ENCODE measurements around the gene FSHB. TPM values are rescaled to one million over a fixed set of nuclear protein-coding genes. Genes with fewer than 3 reads are reported as not detected.
"Not testable (repeated sequence)": the region's sequence is repeated elsewhere in the genome, so short reads cannot be mapped to it uniquely, and the experiment has no call there.

The FSHB gene
- total and polyA plus RNA-seq, 9 of the 15 experiments (the other 6 are each of a cell fraction or from before 2014, with no cell fraction given) = not detected

GRCh38 chr11:30197869-30198268 lies 32.9 kb upstream of the FSHB start (continued):
- TF ChIP-seq CHD7 (IDR thresholded peaks at IDR 0.05; ENCODE audit: low read depth, low read length) = no peak

- CTCF ChIA-PET (ENCODE audit: low intra/inter-chr PET ratio); FAIRE-seq; H3K36me3 ChIP-seq (ENCODE audit: control insufficient read depth, insufficient read depth, low read length); H4K20me1 ChIP-seq (replicated peaks; ENCODE audit: control insufficient read depth, insufficient read depth, low read length); BruUV-seq (replicated peaks); H3K4me2 ChIP-seq (ENCODE audit: insufficient read depth, low read length); H3K4me1 ChIP-seq (replicated peaks in 1 of 2; ENCODE audit: control insufficient read depth in 2 of 2, insufficient read depth in 2 of 2, low read length in 2 of 2); H3K9me1 ChIP-seq (ENCODE audit: control insufficient read depth, insufficient read depth, low read length); ATAC-seq; DNase-seq (ENCODE audit: extremely low read depth in 1 of 4, low spot score in 3 of 4); in situ Hi-C loops (cut with MboI); H3K9me3 ChIP-seq (replicated peaks; ENCODE audit: control insufficient read depth, insufficient read depth, low read depth, low read length); H3K27me3 ChIP-seq (ENCODE audit: control insufficient read depth in 2 of 2, insufficient read depth in 2 of 2, low read length in 2 of 2); intact Hi-C loops (cut with micrococcal nuclease); H3K79me2 ChIP-seq (ENCODE audit: control insufficient read depth, insufficient read depth, low read length); H3K4me3 ChIP-seq; H2AFZ ChIP-seq (ENCODE audit: low read depth, low read length); POLR2A ChIA-PET; H3K27ac ChIP-seq (ENCODE audit: extremely low read depth, low read depth, low read length); H3K9ac ChIP-seq (ENCODE audit: insufficient read depth in 1 of 2, low read depth in 2 of 2, low read length in 2 of 2): not testable (repeated sequence)
- WGBS (ENCODE audit: insufficient coverage, low coverage, missing lambda C conversion rate) = 0% methylated on average over 6 of the region's 6 CpGs
Observed at GRCh38 chr11:30202989-30203388, 27.8 kb upstream of the FSHB start.
